GM12864 (cell line): Measurements from ENCODE around the gene NFAM1.

ENCODE experiments used
- DNase-seq: peaks from one replicate; pipeline ENCODE4 v3.0.0-alpha.2; 2011; ENCODE audit warnings: low read depth
- H3K4me3 ChIP-seq: 2 replicates; pipeline ENCODE4 v1.5.1; 2011; ENCODE audit warnings: mild to moderate bottlenecking, low read depth, low read length, control low read depth
- CTCF ChIP-seq: IDR thresholded peaks from 2 replicates; pipeline ENCODE4 v1.5.1; 2011; ENCODE audit warnings: low read depth, mild to moderate bottlenecking, moderate library complexity, low read length, control low read depth, inconsistent platforms; ENCODE audit errors: missing control alignments

NFAM1 gene

DNA sequence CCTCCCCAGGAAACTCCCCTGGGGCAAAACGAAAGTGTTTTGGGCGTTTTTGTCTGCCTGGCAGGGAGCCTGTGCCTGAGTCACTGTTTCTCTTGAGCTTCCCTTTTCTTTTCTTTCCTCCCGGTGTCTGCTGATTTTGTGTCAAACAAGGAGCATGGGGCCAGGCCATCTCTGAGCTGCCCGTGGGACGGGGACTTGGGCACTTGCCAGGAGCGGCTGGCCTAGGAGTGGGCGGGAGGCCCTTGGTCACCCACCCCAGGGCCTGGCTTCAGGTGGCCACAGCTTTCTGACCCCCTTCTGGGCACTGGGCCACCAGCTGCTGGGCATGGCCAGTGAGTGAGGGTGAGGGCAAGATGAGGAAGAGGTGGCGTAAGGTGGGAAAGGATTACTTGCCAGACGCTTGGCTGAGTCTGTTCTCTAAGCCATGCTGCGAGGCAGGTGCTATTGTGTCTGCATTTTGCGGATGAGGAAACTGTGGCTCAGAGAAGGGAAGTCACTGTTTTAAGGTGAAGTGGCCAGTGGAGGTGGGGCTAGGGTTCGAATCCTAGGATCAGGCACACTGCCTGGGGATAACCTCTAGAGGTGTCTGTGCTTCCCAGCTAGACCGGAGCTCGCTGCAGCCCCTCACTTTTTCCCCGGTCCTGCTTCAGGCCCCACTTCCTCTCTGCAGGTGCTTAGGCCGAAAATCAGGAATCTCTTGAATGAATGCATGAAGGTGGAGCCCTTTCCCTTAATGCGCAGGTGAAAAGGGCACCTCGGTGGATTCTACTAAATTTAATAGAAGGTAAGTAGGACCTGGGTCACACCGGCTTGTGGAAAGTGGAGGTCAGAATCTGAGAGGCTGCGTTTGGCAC, 7.8 kb upstream of the NFAM1 start:
- no peak for TF ChIP-seq CTCF
- peak overlapping the region; percentile 50 for H3K4me3 ChIP-seq
- no peak for DNase-seq

GRCh38 chr22:42439021-42439567, 6.9 kb upstream of the NFAM1 start:
- peak overlapping the region; percentile 50 for H3K4me3 ChIP-seq
- TF ChIP-seq CTCF: no peak
- no peak for DNase-seq

DNA sequence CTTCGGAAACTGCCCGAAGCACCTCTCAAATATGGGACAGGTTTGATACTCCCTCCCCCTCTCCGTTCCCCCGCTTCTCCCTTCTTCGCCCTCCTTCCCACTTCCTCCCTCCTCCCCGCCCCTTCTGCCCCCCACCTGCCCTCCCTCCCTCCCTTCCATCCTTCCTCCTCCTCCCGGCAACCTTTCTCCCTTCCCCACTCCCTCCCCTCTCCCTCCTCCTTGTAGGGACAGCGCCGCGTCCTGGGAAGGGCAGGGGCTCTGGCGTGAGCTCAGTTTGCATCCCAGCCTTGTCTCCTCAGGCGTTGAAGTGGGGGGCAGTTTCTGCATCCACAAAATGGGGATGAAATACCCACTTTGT, 6.1 kb upstream of the NFAM1 start:
- TF ChIP-seq CTCF: no peak
- peak overlapping the region; percentile 56 for H3K4me3 ChIP-seq
- no peak for DNase-seq

DNA sequence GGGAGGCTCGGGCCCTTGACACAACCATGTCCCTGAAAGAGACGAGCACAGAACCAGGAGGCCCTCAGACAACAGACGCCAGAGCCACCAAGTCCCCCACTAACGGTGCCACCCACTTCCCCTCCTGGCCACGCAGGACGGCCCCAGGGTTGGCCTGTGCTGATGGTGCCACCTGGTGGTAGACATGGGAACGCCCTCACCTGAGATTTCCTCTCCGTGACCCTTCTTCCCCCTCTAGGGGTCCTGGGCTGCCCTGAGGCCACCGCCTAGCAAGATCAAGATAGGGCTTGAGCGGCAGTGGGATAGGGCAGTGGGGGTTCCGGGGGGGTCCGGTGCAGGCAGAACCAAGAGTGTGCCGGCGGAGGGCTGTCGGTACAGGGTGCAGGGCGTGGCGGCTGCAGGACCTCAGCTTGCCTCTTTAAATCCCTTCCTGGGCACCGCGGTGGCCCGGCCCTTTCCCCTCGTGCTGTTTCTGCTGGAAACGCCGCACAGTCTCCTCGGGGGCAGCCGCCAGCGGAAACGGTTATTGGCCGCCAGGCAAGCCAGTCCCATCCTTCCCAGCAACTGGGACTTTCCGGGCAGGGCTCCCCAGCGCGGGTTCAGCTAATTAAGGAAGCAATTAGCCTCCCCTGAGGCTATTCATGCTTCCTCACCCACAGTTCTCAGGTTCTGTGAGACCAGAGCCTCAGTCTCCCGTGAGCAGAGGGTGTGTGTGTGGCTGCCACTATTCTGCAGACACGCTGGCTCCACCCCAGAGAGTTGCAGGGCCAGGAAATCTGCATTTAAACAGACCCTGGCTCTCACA, 5.5 kb upstream of the NFAM1 start:
- H3K4me3 ChIP-seq: peak overlapping the region; percentile 56
- no peak for DNase-seq
- peak; percentile 98 for TF ChIP-seq CTCF

- no peak for DNase-seq
- H3K4me3 ChIP-seq: no peak overlapping the region
- TF ChIP-seq CTCF: no peak
Measured at GRCh38 chr22:42436404-42436803, 4.2 kb upstream of the NFAM1 start.

DNA sequence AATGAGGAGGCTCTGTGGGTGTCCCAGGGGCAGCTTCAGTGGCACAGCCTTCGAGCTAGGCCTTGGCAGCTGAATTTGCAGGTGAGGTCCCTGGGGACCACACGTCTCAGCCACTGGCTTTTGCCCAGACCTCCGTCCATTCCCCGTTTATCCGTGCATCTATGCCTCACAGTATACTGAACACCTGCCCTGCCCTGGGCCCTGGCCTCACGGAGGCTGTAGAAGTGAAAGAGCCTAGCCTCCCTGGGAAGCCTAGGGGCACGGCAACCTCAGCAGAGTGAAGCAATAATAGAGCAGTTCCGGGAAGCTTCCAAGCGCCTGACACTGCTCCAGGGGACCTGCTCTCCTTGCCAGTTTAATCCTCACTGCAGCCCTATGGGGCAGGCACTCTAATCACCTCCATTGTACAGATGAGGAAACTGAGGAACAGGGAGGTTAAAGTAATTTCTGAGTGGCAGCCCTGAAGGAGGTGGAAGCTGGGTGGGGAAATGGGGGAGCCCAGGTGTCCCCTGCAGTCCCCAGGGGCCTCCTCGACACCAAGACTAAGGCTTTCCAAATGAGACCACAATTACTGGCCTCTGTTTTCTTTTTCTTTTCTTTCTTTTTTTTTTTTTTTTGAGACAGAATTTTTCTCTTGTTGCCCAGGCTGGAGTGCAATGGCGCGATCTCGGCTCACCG, 2.7 kb upstream of the NFAM1 start:
- no peak for DNase-seq
- H3K4me3 ChIP-seq: no peak overlapping the region
- no peak for TF ChIP-seq CTCF
